H1 (cell line): ENCODE measurements around the gene NTNG2.

Experiments
- CEBPB ChIP-seq: IDR thresholded peaks from 2 replicates; pipeline ENCODE4 v1.6.1; 2012; ENCODE audit warnings: low read depth, low read length
- EP300 ChIP-seq, 2 experiments: IDR thresholded peaks; 1 replicate in 1 of 2; 2 replicates in 1 of 2; pipeline ENCODE4 v1.6.1; 2011 to 2012; ENCODE audit warnings: low read depth in 2 of 2, low read length in 2 of 2, mild to moderate bottlenecking in 2 of 2, borderline replicate concordance in 1 of 2, inconsistent platforms in 1 of 2, moderate library complexity in 1 of 2
- GABPA ChIP-seq: IDR thresholded peaks from 2 replicates; pipeline ENCODE4 v1.6.1; 2011; ENCODE audit warnings: mild to moderate bottlenecking, low read length, moderate library complexity, borderline replicate concordance; ENCODE audit not compliant: insufficient read depth
- POLR2A ChIP-seq, 2 experiments: IDR thresholded peaks; 1 replicate in 1 of 2; 2 replicates in 1 of 2; pipeline ENCODE4 v1.6.1; 2011; ENCODE audit warnings: low read depth in 2 of 2, low read length in 2 of 2, mild to moderate bottlenecking in 2 of 2; ENCODE audit errors: control extremely low read depth in 1 of 2
- SIX5 ChIP-seq: IDR thresholded peaks from 2 replicates; pipeline ENCODE4 v1.6.1; 2011; ENCODE audit warnings: mild to moderate bottlenecking, low read depth, low read length
- TF ChIP-seq, protein P1 (sequence below), 3 experiments: IDR thresholded peaks; 1 replicate in 2 of 3; 2 replicates in 1 of 3; pipeline versions ENCODE4 v1.5.1 to v1.6.1; 2011; ENCODE audit warnings: low read length in 3 of 3, mild to moderate bottlenecking in 3 of 3, inconsistent platforms in 2 of 3, low read depth in 1 of 3, moderate library complexity in 1 of 3; ENCODE audit not compliant: insufficient read depth in 1 of 3; ENCODE audit errors: control extremely low read depth in 1 of 3

DNA sequence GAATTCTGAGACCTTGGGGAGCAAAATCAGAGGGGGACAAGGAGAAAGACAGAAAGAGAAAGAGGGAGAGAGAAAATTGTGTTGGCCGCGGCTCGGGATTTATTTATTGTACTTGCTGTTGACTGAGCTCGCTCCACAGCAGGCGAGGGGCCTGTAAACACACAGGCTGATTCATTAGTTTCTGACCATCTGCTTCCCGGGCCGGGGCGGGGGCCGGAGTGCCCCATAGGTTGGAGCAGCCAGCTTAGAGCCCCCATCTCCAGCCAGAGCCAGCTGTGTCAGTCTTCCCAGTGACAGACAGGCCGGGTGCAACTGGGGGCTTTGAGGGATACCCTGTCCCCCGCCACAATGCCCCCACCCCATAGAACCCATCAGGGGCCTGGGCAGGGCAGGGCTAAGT is 30.9 kb downstream of the NTNG2 start:
- TF ChIP-seq, protein P1, sequence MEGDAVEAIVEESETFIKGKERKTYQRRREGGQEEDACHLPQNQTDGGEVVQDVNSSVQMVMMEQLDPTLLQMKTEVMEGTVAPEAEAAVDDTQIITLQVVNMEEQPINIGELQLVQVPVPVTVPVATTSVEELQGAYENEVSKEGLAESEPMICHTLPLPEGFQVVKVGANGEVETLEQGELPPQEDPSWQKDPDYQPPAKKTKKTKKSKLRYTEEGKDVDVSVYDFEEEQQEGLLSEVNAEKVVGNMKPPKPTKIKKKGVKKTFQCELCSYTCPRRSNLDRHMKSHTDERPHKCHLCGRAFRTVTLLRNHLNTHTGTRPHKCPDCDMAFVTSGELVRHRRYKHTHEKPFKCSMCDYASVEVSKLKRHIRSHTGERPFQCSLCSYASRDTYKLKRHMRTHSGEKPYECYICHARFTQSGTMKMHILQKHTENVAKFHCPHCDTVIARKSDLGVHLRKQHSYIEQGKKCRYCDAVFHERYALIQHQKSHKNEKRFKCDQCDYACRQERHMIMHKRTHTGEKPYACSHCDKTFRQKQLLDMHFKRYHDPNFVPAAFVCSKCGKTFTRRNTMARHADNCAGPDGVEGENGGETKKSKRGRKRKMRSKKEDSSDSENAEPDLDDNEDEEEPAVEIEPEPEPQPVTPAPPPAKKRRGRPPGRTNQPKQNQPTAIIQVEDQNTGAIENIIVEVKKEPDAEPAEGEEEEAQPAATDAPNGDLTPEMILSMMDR (IDR thresholded peaks at IDR 0.05; ENCODE audit: control extremely low read depth in 1 of 3, insufficient read depth in 1 of 3, low read depth in 1 of 3, low read length in 3 of 3): no peak
- TF ChIP-seq SIX5 (no peak), POLR2A (IDR thresholded peaks at IDR 0.05; ENCODE audit: control extremely low read depth in 1 of 2, low read depth in 2 of 2, low read length in 2 of 2) (no peak), GABPA (no peak), EP300 (IDR thresholded peaks at IDR 0.05; ENCODE audit: borderline replicate concordance in 1 of 2, low read depth in 2 of 2, low read length in 2 of 2) (no peak), CEBPB (no peak)
